Measurements from ENCODE around the gene CYP27A1. TPM values are rescaled to one million over a fixed set of nuclear protein-coding genes. Genes with fewer than 3 reads are reported as not detected.

The CYP27A1 gene
- total and polyA plus RNA-seq, 10 donors = 8.7 to 65.5 (median 15.2) TPM

DNA sequence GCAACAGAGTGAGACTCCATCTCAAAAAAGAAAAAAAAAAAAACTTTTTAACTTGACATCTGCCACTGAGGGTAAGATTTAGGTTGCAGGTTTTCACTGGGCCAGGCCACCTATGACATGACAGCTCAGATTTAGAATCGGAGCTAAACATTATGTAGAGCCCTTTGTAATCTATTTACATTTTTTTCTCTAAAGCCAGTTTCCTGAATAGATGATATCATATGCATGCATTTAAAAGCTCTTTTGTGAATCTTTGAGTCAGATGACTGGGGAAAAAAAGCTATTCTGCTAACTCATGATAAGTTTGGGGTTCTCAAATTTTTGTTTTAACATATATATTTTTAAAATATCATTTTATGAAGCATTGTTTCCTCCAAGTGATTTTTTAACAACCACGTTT is 28.3 kb downstream of the CYP27A1 start:
- Histone ChIP-seq H3K4me1 (peaks cover 0 to 18% (median 5%) of the 10 kb centered on the region in 6 donors), H3K36me3 (peaks cover 0 to 33% (median 4%) of the 10 kb centered on the region in 6 donors), H3K27ac (no peak overlapping the region), H3K9me3 (peaks cover 0 to 1% (median 0%) of the 10 kb centered on the region in 8 donors), H3K27me3 (replicated peaks in 1 of 7) (peaks cover 0 to 24% (median 0%) of the 10 kb centered on the region in 7 donors), H3K4me3 (no peak overlapping the region)
- WGBS, 5 donors = 50 to 75% (median 68%) methylated on average over 2 of the region's 2 CpGs
- intact Hi-C loops (cut with DNase I; ENCODE audit: low total_unique reads) = no loop called here
- no peak for TF ChIP-seq CTCF (IDR thresholded peaks at IDR 0.05 in 8 of 11, conservative IDR thresholded peaks at IDR 0.05 in 3 of 11)
- TF ChIP-seq POLR2AphosphoS5 (IDR thresholded peaks at IDR 0.05) = no peak
- TF ChIP-seq POLR2A (IDR thresholded peaks at IDR 0.05) = no peak
- no peak for DNase-seq

- Histone ChIP-seq H3K36me3 (peaks cover 0 to 42% (median 4%) of the 10 kb centered on the region in 6 donors), H3K27me3 (replicated peaks in 1 of 7) (peaks cover 0 to 17% (median 0%) of the 10 kb centered on the region in 7 donors), H3K9me3 (no peaks in the 10 kb centered on the region), H3K4me3 (no peak overlapping the region), H3K4me1 (peaks cover 0 to 8% (median under 1%) of the 10 kb centered on the region in 6 donors), H3K27ac (no peak overlapping the region)
- intact Hi-C loops (cut with DNase I; ENCODE audit: low total_unique reads) = no loop called here
- TF ChIP-seq POLR2AphosphoS5 (IDR thresholded peaks at IDR 0.05) = no peak
- no peak for TF ChIP-seq POLR2A (IDR thresholded peaks at IDR 0.05)
- no peak for TF ChIP-seq CTCF (IDR thresholded peaks at IDR 0.05 in 8 of 11, conservative IDR thresholded peaks at IDR 0.05 in 3 of 11)
- WGBS, 5 donors = 40 to 61% (median 54%) methylated on average over 4 of the region's 4 CpGs
- DNase-seq = no peak
These were observed 29.4 kb downstream of the CYP27A1 start for GRCh38 chr2:218811382-218811781.

DNA sequence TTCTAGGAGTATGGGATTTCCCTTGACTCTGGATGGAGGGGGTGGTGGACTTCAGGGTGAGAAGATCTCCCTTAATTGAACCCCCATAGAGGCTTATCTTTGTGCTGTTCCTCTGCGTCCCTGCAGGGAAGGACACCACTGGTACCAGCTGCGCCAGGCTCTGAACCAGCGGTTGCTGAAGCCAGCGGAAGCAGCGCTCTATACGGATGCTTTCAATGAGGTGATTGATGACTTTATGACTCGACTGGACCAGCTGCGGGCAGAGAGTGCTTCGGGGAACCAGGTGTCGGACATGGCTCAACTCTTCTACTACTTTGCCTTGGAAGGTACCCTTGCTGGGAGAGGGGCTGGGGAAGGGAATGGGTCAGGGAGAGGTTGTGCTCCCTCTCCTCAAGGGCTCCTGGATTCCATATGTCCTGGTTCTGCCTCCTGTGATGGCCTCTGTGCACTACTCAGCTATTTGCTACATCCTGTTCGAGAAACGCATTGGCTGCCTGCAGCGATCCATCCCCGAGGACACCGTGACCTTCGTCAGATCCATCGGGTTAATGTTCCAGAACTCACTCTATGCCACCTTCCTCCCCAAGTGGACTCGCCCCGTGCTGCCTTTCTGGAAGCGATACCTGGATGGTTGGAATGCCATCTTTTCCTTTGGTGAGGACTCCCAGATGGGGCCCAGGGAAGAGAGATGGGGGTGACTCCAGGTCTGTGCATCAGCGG is 30.3 kb downstream of the CYP27A1 start:
- no peaks in the 10 kb centered on the region for H3K9me3 ChIP-seq
- H3K4me1 ChIP-seq = no peaks in the 10 kb centered on the region
- no peak for DNase-seq
- H3K27ac ChIP-seq = no peak overlapping the region
- 89 to 95% (median 92%) methylated on average over 21 of the region's 21 CpGs for WGBS, 5 donors
- TF ChIP-seq POLR2A (IDR thresholded peaks at IDR 0.05) (no peak), CTCF (IDR thresholded peaks at IDR 0.05 in 8 of 11, conservative IDR thresholded peaks at IDR 0.05 in 3 of 11) (no peak), POLR2AphosphoS5 (IDR thresholded peaks at IDR 0.05) (no peak)
- no peak overlapping the region for H3K4me3 ChIP-seq
- H3K36me3 ChIP-seq = peaks cover 0 to 47% (median 4%) of the 10 kb centered on the region in 6 donors
- peaks cover 0 to 14% (median 0%) of the 10 kb centered on the region in 7 donors for H3K27me3 ChIP-seq (replicated peaks in 1 of 7)
- intact Hi-C loops (cut with DNase I; ENCODE audit: low total_unique reads) = no loop called here

DNA sequence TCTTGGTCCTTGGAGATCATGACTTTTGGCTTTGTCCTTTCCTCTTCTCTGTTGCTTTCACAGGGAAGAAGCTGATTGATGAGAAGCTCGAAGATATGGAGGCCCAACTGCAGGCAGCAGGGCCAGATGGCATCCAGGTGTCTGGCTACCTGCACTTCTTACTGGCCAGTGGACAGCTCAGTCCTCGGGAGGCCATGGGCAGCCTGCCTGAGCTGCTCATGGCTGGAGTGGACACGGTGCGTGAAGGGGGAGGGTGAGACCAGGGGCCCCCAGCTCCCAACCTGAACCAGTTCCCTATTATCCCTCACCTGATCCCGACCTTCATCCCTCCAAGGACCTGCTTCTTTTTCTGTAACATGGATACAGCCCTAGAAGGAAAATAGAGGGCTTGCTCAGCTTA is 30.9 kb downstream of the CYP27A1 start:
- DNase-seq = no peak
- TF ChIP-seq POLR2A (IDR thresholded peaks at IDR 0.05) (no peak), CTCF (IDR thresholded peaks at IDR 0.05 in 8 of 11, conservative IDR thresholded peaks at IDR 0.05 in 3 of 11) (no peak), POLR2AphosphoS5 (IDR thresholded peaks at IDR 0.05) (no peak)
- Histone ChIP-seq H3K36me3 (peaks cover 0 to 50% (median 4%) of the 10 kb centered on the region in 6 donors), H3K4me1 (no peaks in the 10 kb centered on the region), H3K9me3 (no peaks in the 10 kb centered on the region), H3K27me3 (replicated peaks in 1 of 7) (peaks cover 0 to 14% (median 0%) of the 10 kb centered on the region in 7 donors), H3K27ac (no peak overlapping the region), H3K4me3 (no peak overlapping the region)
- 80 to 95% (median 85%) methylated on average over 4 to 5 of the region's 5 CpGs for WGBS, 5 donors
- intact Hi-C loops (cut with DNase I; ENCODE audit: low total_unique reads) = no loop called here
